NB4 (cell line): ENCODE measurements around the gene RFPL2.
"Not testable (repeated sequence)": the region's sequence is repeated elsewhere in the genome, so short reads cannot be mapped to it uniquely, and the experiment has no call there.

Experiments used
- MYC ChIP-seq: IDR thresholded peaks from 2 replicates; pipeline ENCODE4 v1.6.1; 2011; ENCODE audit warnings: low read depth, low read length
- POLR2A ChIP-seq: IDR thresholded peaks from 2 replicates; pipeline ENCODE4 v1.6.1; 2011; ENCODE audit warnings: mild to moderate bottlenecking; ENCODE audit not compliant: insufficient read length; ENCODE audit errors: extremely low read depth
- TF ChIP-seq, protein P1 (sequence below): IDR thresholded peaks from one replicate; pipeline ENCODE4 v1.5.1; 2012; ENCODE audit warnings: low read depth, low read length
- TF ChIP-seq, protein P2 (sequence below): IDR thresholded peaks from 2 replicates; pipeline ENCODE4 v1.6.1; 2011; ENCODE audit warnings: low read depth, low read length

DNA sequence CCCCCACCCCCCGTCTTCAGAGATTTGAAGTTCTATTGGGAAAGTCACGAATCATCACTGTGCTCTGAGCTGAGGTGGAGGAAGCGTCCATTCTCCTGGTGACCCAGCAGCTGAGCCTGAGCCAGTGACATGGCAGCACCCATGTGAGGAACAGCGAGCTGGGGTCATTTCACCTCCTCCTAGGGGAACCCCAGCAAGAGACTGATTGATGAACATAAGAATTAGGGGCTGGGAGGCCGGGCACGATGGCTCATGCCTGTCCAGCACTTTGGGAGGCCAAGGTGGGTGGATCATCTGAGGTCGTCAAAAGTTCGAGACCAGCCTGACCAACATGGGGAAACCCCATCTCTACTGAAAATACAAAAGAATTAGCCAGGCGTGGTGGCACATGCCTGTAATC lies 11.5 kb downstream of the RFPL2 start:
- TF ChIP-seq, protein P1, sequence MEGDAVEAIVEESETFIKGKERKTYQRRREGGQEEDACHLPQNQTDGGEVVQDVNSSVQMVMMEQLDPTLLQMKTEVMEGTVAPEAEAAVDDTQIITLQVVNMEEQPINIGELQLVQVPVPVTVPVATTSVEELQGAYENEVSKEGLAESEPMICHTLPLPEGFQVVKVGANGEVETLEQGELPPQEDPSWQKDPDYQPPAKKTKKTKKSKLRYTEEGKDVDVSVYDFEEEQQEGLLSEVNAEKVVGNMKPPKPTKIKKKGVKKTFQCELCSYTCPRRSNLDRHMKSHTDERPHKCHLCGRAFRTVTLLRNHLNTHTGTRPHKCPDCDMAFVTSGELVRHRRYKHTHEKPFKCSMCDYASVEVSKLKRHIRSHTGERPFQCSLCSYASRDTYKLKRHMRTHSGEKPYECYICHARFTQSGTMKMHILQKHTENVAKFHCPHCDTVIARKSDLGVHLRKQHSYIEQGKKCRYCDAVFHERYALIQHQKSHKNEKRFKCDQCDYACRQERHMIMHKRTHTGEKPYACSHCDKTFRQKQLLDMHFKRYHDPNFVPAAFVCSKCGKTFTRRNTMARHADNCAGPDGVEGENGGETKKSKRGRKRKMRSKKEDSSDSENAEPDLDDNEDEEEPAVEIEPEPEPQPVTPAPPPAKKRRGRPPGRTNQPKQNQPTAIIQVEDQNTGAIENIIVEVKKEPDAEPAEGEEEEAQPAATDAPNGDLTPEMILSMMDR: not testable (repeated sequence)
- TF ChIP-seq, protein P2, sequence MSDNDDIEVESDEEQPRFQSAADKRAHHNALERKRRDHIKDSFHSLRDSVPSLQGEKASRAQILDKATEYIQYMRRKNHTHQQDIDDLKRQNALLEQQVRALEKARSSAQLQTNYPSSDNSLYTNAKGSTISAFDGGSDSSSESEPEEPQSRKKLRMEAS: not testable (repeated sequence)
- not testable (repeated sequence) for TF ChIP-seq POLR2A, MYC
